ENCODE data around the gene TMEM45B. TPM values are rescaled to one million over a fixed set of nuclear protein-coding genes. Genes with fewer than 3 reads are reported as not detected.
"Not testable (repeated sequence)": the region's sequence is repeated elsewhere in the genome, so short reads cannot be mapped to it uniquely, and the experiment has no call there.

Gene TMEM45B
- total RNA-seq, 1 experiment from 2014 or later: 0.73 TPM

DNA sequence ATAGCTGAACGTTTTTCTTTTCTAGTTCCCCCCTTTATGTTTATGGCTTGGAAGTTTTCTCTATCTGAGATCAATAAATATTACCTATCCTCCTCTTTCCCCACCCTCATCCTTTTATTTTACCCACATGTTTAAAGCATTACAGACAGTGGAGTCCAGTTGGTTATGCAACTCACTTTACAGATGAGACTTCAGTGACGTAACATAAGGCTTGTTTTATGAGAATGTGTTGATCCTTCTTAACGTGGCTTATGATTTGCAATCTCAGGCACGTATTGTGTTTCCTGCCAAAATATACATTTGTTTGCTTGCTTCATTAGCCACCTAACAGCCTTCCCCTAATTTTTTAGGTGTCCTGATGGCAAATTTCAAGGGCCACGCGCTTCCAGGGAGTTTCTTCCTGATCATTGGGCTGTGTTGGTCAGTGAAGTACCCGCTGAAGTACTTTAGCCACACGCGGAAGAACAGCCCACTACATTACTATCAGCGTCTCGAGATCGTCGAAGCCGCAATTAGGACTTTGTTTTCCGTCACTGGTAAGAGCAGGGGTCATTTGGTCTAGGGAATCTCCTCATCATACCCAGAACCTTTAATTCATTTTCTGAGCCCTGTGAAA is 36.6 kb downstream of the TMEM45B start:
- H3K36me3 ChIP-seq (replicated peaks; ENCODE audit: control insufficient read depth, insufficient read depth, low read length): no peaks in the 10 kb centered on the region
- H3K27me3 ChIP-seq (ENCODE audit: control insufficient read depth, insufficient read depth, low read length): no peaks in the 10 kb centered on the region
- no peak overlapping the region for H3K4me3 ChIP-seq (ENCODE audit: insufficient read depth, low read depth, low read length)
- no peak for DNase-seq

DNA sequence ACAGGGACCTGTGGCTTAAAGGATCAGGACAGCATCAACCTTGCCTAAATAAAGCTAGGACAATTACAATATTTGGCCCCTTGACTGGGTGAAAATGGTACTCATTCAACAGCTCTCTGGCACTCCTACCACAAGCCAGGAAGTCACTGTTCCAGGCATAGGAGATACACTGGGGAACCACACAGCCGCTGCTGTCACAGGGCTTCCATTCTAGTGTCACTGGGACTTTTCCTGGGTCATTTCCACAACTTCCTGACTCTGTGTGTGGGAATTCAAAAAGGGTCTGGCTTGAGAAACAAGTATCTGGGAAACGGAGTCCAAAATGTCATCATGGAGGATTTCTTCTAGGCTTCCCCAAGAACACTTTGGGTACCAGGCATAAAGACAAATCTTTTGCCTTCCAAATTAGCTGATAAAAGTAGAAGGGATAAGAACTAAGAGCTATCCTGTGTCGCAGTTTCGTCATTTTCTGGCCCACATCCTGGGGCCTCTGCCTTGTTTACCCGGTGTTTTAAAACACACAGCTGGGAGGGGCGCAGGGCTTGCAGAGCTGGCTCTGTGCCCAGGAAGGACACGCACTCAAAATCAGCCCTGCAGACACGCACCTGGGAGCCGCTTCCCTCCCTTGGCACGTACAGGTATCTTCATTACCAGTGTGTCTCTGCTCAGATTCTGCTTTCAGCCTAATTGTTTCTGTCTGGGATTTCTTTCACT is 38.0 kb downstream of the TMEM45B start:
- Histone ChIP-seq H3K4me3 (ENCODE audit: insufficient read depth, low read depth, low read length) (no peak overlapping the region), H3K36me3 (replicated peaks; ENCODE audit: control insufficient read depth, insufficient read depth, low read length) (no peaks in the 10 kb centered on the region; the same call in 1 of the 2 replicates), H3K27me3 (ENCODE audit: control insufficient read depth, insufficient read depth, low read length) (no peaks in the 10 kb centered on the region)
- DNase-seq: no peak

DNA sequence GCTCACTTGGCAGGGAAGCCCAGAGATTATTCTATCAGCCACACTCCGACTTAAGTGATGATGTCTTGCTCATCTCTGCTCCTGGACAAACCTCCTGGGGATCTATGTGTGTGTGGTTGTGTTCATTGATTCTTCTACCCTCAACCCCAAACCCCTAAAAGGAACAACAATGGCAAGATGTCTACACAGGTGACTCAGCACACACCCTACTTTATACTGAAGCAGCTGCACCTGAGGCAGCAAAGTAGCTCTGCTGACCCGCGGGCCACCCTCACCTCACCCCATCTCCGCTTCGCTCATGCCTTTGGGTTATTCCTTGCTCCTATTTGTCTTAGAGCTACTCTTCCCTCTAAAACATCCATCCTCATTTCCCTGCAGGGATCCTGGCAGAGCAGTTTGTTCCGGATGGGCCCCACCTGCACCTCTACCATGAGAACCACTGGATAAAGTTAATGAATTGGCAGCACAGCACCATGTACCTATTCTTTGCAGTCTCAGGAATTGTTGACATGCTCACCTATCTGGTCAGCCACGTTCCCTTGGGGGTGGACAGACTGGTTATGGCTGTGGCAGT is 38.7 kb downstream of the TMEM45B start:
- no peaks in the 10 kb centered on the region for H3K27me3 ChIP-seq (ENCODE audit: control insufficient read depth, insufficient read depth, low read length)
- H3K4me3 ChIP-seq (ENCODE audit: insufficient read depth, low read depth, low read length): no peak overlapping the region
- no peaks in the 10 kb centered on the region; the same call in 1 of the 2 replicates for H3K36me3 ChIP-seq (replicated peaks; ENCODE audit: control insufficient read depth, insufficient read depth, low read length)
- DNase-seq: no peak

DNA sequence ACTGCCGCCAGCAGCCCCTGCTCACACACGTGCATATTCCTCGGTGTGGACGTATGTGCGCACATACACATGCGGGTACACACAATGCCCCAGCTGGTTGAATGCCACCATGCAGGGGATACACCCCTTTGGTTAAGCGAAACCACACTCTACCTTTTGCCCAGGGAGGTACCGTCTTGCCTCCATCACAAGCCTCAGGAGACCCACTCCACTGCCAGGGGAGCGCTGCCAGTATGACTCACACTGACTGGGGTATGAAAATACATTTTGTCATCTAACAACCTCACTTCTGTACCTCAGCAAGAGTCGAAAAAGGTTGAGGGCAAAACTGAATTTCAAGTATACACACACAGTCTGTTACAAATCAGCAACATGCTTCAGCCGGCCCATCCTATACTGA is 39.4 kb downstream of the TMEM45B start:
- no peak for DNase-seq
- Histone ChIP-seq H3K27me3 (ENCODE audit: control insufficient read depth, insufficient read depth, low read length) (no peaks in the 10 kb centered on the region), H3K4me3 (ENCODE audit: insufficient read depth, low read depth, low read length) (no peak overlapping the region), H3K36me3 (replicated peaks; ENCODE audit: control insufficient read depth, insufficient read depth, low read length) (no peaks in the 10 kb centered on the region; the same call in 1 of the 2 replicates)

DNA sequence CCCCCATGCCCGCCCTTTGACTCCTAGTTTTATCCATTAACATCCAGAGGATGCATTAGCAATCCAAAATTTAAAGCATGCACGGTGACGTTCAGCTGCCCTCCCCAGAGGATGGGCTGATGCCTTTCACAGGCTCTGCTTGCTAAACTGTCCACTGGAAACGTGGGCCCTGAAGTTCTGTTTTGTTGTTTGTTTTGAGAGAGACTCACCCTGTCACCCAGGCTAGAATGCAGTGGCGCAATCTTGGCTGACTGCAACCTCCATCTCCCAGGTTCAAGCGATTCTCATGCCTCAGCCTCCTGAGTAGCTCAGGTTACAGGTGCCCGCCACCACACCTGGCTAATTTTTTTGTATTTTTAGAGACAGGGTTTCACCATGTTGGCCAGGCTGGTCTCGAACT is 40.4 kb downstream of the TMEM45B start:
- Histone ChIP-seq H3K27me3 (ENCODE audit: control insufficient read depth, insufficient read depth, low read length) (no peaks in the 10 kb centered on the region), H3K36me3 (replicated peaks; ENCODE audit: control insufficient read depth, insufficient read depth, low read length) (no peaks in the 10 kb centered on the region; the same call in 1 of the 2 replicates), H3K4me3 (ENCODE audit: insufficient read depth, low read depth, low read length) (no peak overlapping the region)
- no peak for DNase-seq

DNA sequence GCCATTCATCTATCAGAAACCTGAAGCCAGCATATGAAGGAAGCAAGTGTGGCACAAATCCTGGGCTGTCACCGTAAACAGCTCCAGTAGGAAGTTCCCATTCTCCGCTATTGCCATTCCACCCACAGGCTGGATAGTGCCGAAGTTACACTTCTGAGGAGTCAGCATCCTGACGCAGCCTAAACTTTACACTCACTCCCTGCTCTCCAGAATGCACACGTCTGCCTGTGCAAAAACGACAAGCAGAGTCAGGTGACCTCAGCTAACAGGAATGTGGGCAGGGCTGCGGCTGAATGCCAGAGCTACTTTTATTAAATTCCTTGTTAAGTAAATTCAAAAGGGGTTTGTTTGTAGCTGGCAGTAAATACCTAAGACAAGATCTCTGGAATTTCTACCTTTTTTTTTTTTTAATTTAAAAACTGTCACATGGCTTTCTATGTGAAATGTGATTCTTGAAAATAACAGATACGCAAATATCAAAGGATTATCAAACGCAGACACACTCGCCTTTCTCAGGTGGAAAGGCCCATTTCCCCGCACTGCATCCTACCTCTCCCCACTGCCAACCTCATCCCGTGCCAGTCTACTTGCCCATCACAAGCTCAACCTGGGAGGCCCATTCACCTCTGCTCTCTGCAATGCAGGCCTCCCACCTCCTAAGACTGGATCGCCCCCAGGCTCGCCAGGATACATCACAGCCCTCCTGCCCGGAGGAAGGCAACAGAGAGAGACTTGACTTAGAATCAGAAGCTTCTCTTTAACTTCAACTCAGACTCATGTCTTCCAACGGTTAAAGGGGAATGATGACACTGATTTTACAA is 46.3 kb downstream of the TMEM45B start:
- no peak overlapping the region for H3K4me3 ChIP-seq (ENCODE audit: insufficient read depth, low read depth, low read length)
- DNase-seq: peak; percentile 46
- H3K36me3 ChIP-seq (replicated peaks; ENCODE audit: control insufficient read depth, insufficient read depth, low read length): peaks cover 15% of the 10 kb centered on the region
- H3K27me3 ChIP-seq (ENCODE audit: control insufficient read depth, insufficient read depth, low read length): no peaks in the 10 kb centered on the region

DNA sequence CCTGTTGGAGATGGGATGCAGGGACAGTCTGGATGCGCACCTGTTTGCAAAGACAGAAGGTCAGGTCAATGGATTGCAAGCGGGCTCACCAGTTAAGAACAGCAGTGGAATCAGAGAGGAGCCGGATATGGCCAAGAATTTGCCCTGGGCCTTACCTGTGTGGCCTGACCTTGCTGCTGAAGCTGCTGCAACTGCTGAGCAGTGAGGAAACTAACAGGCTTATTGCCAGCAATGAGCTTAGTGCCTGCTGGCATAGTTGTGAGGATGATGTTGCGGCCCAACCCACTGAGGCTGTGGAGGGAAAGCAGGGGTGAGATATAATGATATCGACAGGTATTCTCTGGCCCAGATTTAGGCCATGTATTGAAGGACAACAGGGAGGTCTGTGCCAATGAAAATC is 49.2 kb downstream of the TMEM45B start:
- no peak for DNase-seq
- no peaks in the 10 kb centered on the region for H3K27me3 ChIP-seq (ENCODE audit: control insufficient read depth, insufficient read depth, low read length)
- peaks cover 25% of the 10 kb centered on the region for H3K36me3 ChIP-seq (replicated peaks; ENCODE audit: control insufficient read depth, insufficient read depth, low read length)
- no peak overlapping the region for H3K4me3 ChIP-seq (ENCODE audit: insufficient read depth, low read depth, low read length)

DNA sequence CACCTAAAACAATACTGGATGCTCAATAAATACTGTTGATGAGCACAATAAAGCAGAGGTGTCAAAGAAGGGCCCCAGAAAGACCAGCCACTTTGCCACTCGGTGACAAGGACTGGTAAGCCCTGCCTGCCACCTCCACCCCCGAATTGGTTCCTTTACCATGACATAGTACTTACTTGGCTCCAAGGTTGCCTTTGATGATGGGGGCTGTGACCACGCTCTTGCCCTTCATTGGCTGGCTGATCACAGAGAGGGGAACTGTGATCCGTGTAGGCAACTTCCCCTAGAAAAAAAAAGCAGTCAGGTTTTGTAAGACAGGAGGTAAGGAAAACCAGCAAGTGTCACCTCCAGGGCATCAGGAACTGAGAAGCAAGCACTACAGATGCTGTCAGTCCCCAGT is 50.1 kb downstream of the TMEM45B start:
- DNase-seq: no peak
- peaks cover 30% of the 10 kb centered on the region for H3K36me3 ChIP-seq (replicated peaks; ENCODE audit: control insufficient read depth, insufficient read depth, low read length)
- no peak overlapping the region for H3K4me3 ChIP-seq (ENCODE audit: insufficient read depth, low read depth, low read length)
- no peaks in the 10 kb centered on the region for H3K27me3 ChIP-seq (ENCODE audit: control insufficient read depth, insufficient read depth, low read length)

DNA sequence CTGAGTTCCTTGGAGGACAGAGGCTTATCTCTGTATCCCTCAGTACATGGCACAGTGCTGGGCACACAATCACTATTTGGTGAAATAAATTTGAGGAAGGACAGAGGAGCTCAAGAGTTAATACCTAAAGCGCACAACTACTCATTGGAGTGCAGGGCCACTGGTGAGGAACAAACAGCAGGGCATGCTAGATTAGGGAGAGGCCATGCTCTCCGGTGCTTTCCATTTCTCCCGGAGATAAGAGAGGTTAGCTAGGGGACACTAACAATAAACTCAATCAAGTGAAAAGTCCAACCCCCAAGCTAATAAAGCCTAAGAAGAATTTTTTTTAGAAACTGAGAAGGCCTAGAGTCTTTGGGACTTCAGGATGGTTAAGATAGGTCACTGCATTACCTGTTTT is 50.7 kb downstream of the TMEM45B start:
- Histone ChIP-seq H3K4me3 (ENCODE audit: insufficient read depth, low read depth, low read length) (no peak overlapping the region), H3K27me3 (ENCODE audit: control insufficient read depth, insufficient read depth, low read length) (no peaks in the 10 kb centered on the region), H3K36me3 (replicated peaks; ENCODE audit: control insufficient read depth, insufficient read depth, low read length) (peaks cover 34% of the 10 kb centered on the region)
- DNase-seq: no peak

DNA sequence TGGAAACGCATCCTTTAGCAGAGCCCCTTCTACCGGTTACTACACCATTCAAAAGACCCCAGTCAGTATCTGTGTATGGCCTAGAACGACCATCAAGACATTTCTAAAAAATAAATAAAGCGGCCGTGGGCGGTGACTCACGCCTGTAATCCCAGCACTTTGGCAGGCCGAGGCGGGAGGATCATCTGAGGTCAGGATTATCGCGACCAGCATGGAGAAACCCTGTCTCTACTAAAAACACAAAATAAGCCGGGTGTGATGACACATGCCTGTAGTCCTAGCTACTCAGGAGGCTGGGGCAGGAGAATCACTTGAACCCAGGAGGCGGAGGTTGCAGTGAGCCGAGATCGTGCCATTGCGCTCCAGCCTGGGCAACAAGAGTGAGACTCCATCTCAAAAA is 53.0 kb downstream of the TMEM45B start:
- not testable (repeated sequence) for DNase-seq; H3K4me3 ChIP-seq (ENCODE audit: insufficient read depth, low read depth, low read length); H3K27me3 ChIP-seq (ENCODE audit: control insufficient read depth, insufficient read depth, low read length)
- peaks cover 48% of the 10 kb centered on the region for H3K36me3 ChIP-seq (replicated peaks; ENCODE audit: control insufficient read depth, insufficient read depth, low read length)

DNA sequence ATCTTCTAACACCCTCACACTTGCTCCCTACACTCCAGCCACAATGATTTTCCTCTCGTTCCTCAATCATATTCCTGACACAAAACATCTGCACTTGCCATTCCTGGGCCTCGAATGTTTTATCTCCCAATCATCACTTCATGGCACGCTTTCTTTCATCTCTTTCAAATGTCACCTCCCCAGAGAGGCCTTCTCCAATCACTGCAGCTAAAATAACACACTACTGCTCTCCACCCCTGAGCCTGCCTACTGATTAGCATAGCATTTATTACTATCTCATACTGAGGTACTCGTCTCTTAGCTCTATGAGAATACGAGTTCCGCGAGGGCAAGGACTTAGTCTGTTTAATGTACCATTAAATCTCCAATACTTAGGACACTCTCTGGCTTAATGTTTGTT is 56.3 kb downstream of the TMEM45B start:
- Histone ChIP-seq H3K27me3 (ENCODE audit: control insufficient read depth, insufficient read depth, low read length) (no peaks in the 10 kb centered on the region), H3K36me3 (replicated peaks; ENCODE audit: control insufficient read depth, insufficient read depth, low read length) (peaks cover 52% of the 10 kb centered on the region), H3K4me3 (ENCODE audit: insufficient read depth, low read depth, low read length) (no peak overlapping the region)
- DNase-seq: no peak

DNA sequence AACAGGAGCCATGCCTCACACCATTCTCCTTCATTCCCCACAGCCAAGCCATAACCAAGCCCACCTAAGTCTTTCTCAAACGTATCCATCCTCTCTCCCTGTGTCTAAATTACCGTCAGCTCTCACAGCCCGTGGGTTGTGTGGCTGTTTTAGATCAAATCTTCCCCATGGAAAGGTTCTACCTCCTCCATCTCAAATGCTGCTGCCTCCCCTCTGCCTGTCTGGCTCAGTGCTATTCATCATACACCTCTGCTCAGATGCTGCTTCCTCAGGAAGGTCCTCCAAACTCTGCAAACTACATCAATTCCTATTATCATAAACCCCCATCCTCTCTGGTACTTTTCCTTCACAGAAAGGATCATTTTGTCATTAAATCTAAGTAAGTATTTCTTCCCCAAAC is 64.7 kb downstream of the TMEM45B start:
- Histone ChIP-seq H3K27me3 (ENCODE audit: control insufficient read depth, insufficient read depth, low read length) (no peaks in the 10 kb centered on the region), H3K4me3 (ENCODE audit: insufficient read depth, low read depth, low read length) (no peak overlapping the region), H3K36me3 (replicated peaks; ENCODE audit: control insufficient read depth, insufficient read depth, low read length) (peaks cover 48% of the 10 kb centered on the region)
- no peak for DNase-seq

DNA sequence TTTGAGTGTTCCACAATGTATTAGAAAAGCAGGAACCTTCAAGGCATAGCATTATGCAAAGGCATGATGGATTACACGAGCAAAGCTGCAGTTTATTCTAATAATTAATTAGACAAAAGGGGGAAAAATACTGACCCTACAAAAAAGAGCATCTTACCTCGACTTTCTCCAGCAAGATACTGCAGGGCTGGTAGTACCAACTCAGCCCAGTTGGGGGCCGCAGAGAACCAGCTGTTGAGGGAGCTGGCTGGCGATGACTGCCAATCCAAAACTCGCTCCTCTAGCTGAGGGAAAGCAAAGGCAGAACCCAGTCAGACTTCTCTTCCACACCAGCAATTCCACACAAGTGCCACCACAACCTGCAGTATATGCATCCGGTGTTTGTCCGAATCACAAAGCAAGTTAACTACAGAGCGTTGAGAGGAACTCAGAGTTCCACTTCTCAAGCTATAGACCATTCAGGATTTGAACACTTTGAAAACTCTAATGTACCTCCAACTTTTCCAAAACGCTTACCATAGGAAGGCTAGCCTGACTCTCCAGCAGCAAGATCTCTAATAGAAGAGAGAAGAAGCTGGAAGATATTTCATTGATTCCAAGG is 66.0 kb downstream of the TMEM45B start:
- peak; percentile 82 for DNase-seq
- H3K36me3 ChIP-seq (replicated peaks; ENCODE audit: control insufficient read depth, insufficient read depth, low read length): peaks cover 48% of the 10 kb centered on the region
- no peaks in the 10 kb centered on the region for H3K27me3 ChIP-seq (ENCODE audit: control insufficient read depth, insufficient read depth, low read length)
- H3K4me3 ChIP-seq (ENCODE audit: insufficient read depth, low read depth, low read length): no peak overlapping the region

DNA sequence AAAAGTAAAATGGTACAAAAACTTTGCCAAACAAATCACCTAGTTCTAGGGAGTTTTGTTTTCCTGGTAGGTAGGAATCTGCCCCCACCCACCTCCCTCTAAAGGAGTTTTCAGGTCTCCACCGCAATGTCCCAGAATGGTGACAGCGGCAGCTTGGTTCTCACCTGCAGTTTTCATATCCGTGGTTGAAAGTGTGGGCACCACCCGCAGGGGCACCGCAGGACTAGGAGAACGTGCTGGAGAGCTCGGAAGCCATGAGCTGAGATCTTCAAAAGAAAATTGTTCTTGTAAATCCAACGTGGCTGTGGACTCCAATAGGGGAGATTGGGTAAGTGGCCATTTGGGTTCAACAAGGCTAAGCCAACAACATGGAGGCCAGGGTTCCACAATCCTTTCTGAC is 68.9 kb downstream of the TMEM45B start:
- no peaks in the 10 kb centered on the region for H3K27me3 ChIP-seq (ENCODE audit: control insufficient read depth, insufficient read depth, low read length)
- DNase-seq: no peak
- H3K36me3 ChIP-seq (replicated peaks; ENCODE audit: control insufficient read depth, insufficient read depth, low read length): peaks cover 47% of the 10 kb centered on the region
- H3K4me3 ChIP-seq (ENCODE audit: insufficient read depth, low read depth, low read length): no peak overlapping the region
